Astrocyte of the spinal cord (primary cell): ENCODE results near the gene ARL5C.
"Not testable (repeated sequence)": the region's sequence is repeated elsewhere in the genome, so short reads cannot be mapped to it uniquely, and the experiment has no call there.

Experiments used
- DNase-seq: peaks from one replicate; pipeline ENCODE4 v3.0.0; 2011; ENCODE audit warnings: low read depth, low spot score
- H3K4me3 ChIP-seq: 2 replicates; pipeline ENCODE4 v1.5.1; 2011; ENCODE audit warnings: low read depth, mild to moderate bottlenecking, low read length, moderate library complexity
- in situ Hi-C: cut with HindIII; loops from 2 replicates; pipeline ENCODE4 v1.10.0; 2017; ENCODE audit warnings: low sequenced_read_pairs
- TF ChIP-seq, protein P1 (sequence below): IDR thresholded peaks from 2 replicates; pipeline ENCODE4 v1.5.1; 2012; ENCODE audit warnings: low read depth, mild to moderate bottlenecking, low read length, inconsistent platforms

ARL5C gene

GRCh38 chr17:39138431-39139160 is 27.4 kb downstream of the ARL5C start:
- no peak overlapping the region for H3K4me3 ChIP-seq
- peak; percentile 1 for DNase-seq
- TF ChIP-seq, protein P1, sequence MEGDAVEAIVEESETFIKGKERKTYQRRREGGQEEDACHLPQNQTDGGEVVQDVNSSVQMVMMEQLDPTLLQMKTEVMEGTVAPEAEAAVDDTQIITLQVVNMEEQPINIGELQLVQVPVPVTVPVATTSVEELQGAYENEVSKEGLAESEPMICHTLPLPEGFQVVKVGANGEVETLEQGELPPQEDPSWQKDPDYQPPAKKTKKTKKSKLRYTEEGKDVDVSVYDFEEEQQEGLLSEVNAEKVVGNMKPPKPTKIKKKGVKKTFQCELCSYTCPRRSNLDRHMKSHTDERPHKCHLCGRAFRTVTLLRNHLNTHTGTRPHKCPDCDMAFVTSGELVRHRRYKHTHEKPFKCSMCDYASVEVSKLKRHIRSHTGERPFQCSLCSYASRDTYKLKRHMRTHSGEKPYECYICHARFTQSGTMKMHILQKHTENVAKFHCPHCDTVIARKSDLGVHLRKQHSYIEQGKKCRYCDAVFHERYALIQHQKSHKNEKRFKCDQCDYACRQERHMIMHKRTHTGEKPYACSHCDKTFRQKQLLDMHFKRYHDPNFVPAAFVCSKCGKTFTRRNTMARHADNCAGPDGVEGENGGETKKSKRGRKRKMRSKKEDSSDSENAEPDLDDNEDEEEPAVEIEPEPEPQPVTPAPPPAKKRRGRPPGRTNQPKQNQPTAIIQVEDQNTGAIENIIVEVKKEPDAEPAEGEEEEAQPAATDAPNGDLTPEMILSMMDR, result no peak

DNA sequence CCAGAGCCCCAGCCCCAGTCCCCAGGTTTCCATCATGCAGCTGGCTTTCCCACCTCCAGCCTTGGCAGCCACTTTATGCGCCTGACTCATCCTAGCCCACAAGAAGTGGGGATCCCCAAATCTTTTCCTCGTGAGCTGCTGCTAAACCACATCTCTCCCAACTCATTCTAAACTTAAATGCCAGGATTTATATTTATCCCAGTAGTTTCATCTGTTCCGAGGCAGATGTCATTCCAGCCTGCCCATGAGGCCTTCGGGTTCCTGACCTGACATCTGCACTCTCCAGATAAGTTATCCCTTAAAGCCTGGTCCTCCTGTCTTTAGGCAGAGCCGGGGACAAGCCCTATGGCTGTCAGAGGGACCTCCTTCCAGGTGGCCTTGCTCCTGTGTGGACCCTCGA is 31.1 kb downstream of the ARL5C start:
- no peak for DNase-seq
- in situ Hi-C loops, result no loop called here
- TF ChIP-seq, protein P1, result no peak
- H3K4me3 ChIP-seq, result no peak overlapping the region

More at GRCh38 chr17:39138431-39139160, 27.4 kb downstream of the ARL5C start:
- in situ Hi-C loops, result no loop called here

GRCh38 chr17:39132192-39132610 is 33.8 kb downstream of the ARL5C start:
- in situ Hi-C loops, result no loop called here
- TF ChIP-seq, protein P1, result no peak
- peak; percentile 57 for DNase-seq
- H3K4me3 ChIP-seq, result no peak overlapping the region

DNA sequence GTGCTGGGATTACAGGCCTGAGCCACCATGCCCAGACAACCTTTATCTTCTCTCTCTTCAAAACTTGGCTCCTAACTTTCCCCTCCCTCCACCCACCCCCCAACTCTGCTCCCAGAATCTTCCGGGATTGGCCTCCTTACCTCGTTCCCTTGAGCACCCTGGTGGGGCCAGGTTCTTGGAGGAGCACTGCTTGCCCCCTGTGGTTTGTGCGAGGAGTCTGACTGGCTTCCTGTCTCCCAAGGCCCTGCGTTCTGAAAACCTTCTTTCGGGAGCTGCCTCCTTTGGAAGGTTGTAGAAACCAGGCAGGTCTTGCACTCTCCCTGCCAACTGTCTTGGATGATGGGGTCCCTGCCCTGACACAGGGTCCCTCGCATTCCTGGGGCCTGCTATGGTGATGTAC is 34.3 kb downstream of the ARL5C start:
- TF ChIP-seq, protein P1, result no peak
- in situ Hi-C loops, result no loop called here
- H3K4me3 ChIP-seq, result no peak overlapping the region
- no peak for DNase-seq

GRCh38 chr17:39130205-39130604 is 35.8 kb downstream of the ARL5C start:
- DNase-seq, result no peak

DNA sequence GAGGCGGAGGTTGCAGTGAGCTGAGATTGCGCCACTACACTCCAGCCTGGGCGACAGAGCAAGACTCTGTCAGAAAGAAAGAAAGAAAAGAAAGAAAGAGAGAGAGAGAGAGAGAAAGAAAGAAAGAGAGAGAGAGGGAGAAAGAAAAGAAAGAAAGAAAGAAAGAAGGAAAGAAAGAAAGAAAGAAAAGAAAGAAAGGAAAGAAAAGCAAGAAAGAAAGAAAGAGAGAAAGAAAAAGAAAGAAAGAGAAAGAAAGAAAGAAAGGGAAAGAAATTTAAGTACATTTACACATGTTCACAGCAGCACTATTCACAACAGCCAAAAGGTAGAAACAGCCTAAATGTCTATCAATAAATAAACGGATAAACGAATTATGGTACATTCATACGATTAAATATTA is 36.4 kb downstream of the ARL5C start:
- in situ Hi-C loops, DNase-seq, H3K4me3 ChIP-seq: not testable (repeated sequence)

More at GRCh38 chr17:39130205-39130604, 35.8 kb downstream of the ARL5C start:
- TF ChIP-seq, protein P1, result no peak
- in situ Hi-C loops, result no loop called here
- H3K4me3 ChIP-seq, result no peak overlapping the region

DNA sequence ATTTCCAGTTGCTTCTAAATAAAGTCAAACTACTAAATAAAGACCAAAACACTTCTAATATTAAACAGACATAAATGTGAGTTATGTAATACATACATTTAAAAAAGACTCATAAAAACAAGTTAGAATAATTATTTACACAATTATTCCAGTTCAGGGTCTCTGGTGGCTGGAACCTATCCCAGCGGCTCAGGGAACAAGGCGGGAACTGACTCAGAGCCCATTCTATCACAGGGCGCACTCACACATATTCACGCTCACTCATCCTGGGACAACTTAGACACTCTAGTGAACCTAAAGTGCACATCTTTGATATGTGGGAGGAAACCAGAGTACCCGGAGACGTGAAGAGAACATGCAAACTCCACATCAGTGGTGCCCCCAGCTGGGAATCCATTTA is 39.5 kb downstream of the ARL5C start:
- in situ Hi-C loops, result no loop called here
- no peak overlapping the region for H3K4me3 ChIP-seq
- TF ChIP-seq, protein P1, result no peak
- no peak for DNase-seq
